GM12878 (cell line): ENCODE data around the gene RPS8. TPM values are rescaled to one million over a fixed set of nuclear protein-coding genes. Genes with fewer than 3 reads are reported as not detected.

Source experiments
- ATAC-seq: fragments of 200-7000 bp; cut with Tn5 transposase; 3 replicates; pipeline ENCODE4 v1.9.1; 2020; ENCODE audit warnings: mild to moderate bottlenecking, moderate library complexity
- BruUV-seq: library from RNA; stranded (reverse); fragments of 400-500 nt; replicated peaks from 2 replicates; lab custom pipeline; 2021; lab: Mats Ljungman, UMichigan
- CTCF ChIA-PET: fragments of 300-600 bp; sonication (Branson Sonifier 250); formaldehyde crosslinking; extraction: SDS; loops from one replicate; lab custom pipeline; 2021; ENCODE audit warnings: inconsistent platforms; lab: Yijun Ruan, JAX
- POLR2A ChIA-PET: fragments of 350-600 bp; formaldehyde crosslinking; extraction: SDS; loops from one replicate; lab custom pipeline; 2021; ENCODE audit warnings: inconsistent platforms; lab: Charles Lee
- RAD21 ChIA-PET: fragments of 300-600 bp; sonication (Branson Sonifier 250); formaldehyde crosslinking; loops from one replicate; lab custom pipeline; 2023; ENCODE audit warnings: antibody characterized with exemption; ENCODE audit not compliant: unreplicated experiment; lab: Charles Lee
- SMC1A ChIA-PET: fragments of 300-600 bp; sonication (Branson Sonifier 250); formaldehyde crosslinking; loops from one replicate; lab custom pipeline; 2023; ENCODE audit not compliant: unreplicated experiment, uncharacterized antibody; lab: Charles Lee
- DNase-seq: peaks from one replicate; pipeline ENCODE4 v3.0.0-alpha.2; 2011; ENCODE audit warnings: low read depth, low spot score
- FAIRE-seq: peaks from 3 replicates; lab custom pipeline; 2011; peaks lifted over from hg19 to GRCh38; lab: Jason Lieb, UNC
- H2AFZ ChIP-seq: 2 replicates; pipeline ENCODE4 v1.6.0; 2011; ENCODE audit warnings: low read depth, low read length, control low read depth; ENCODE audit not compliant: control insufficient read depth
- H3K27ac ChIP-seq: 2 replicates; pipeline ENCODE4 v1.5.1; 2011; ENCODE audit warnings: control low read depth; ENCODE audit not compliant: control insufficient read depth, insufficient read depth
- H3K27me3 ChIP-seq, 2 experiments: replicated peaks in 1 of 2; 2 replicates each; pipeline versions ENCODE4 v1.6.0 to v1.6.1; 2011; ENCODE audit warnings: low read length in 1 of 2; ENCODE audit not compliant: control insufficient read depth in 2 of 2, insufficient read depth in 2 of 2
- H3K36me3 ChIP-seq, 2 experiments: 2 replicates each; pipeline ENCODE4 v1.5.1; 2011; ENCODE audit warnings: low read length in 1 of 2; ENCODE audit not compliant: control insufficient read depth in 2 of 2, insufficient read depth in 2 of 2
- H3K4me1 ChIP-seq: 2 replicates; pipeline ENCODE4 v1.6.1; 2011; ENCODE audit warnings: mild to moderate bottlenecking, low read length, moderate library complexity, mixed read lengths; ENCODE audit not compliant: control insufficient read depth, insufficient read depth
- H3K4me2 ChIP-seq: 2 replicates; pipeline ENCODE4 v1.6.0; 2011; ENCODE audit warnings: control low read depth; ENCODE audit not compliant: control insufficient read depth, insufficient read depth
- H3K4me3 ChIP-seq: fragments of 200-600 bp; sonication (generic); 2 replicates; pipeline ENCODE4 v1.5.1; 2016
- H3K79me2 ChIP-seq: 2 replicates; pipeline ENCODE4 v1.6.0; 2011; ENCODE audit warnings: low read length; ENCODE audit not compliant: control insufficient read depth, insufficient read depth
- H3K9ac ChIP-seq: 2 replicates; pipeline ENCODE4 v1.8.0; 2011; ENCODE audit warnings: low read length, control low read depth, mixed read lengths; ENCODE audit not compliant: control insufficient read depth, insufficient read depth
- H3K9me3 ChIP-seq: replicated peaks from 3 replicates; pipeline ENCODE4 v1.5.1; 2011; ENCODE audit warnings: mild to moderate bottlenecking, low read length; ENCODE audit not compliant: control insufficient read depth, insufficient read depth
- H4K20me1 ChIP-seq: 2 replicates; pipeline ENCODE4 v1.6.0; 2011; ENCODE audit not compliant: control insufficient read depth, insufficient read depth
- ATF7 ChIP-seq: fragments of 450-650 bp; IDR thresholded peaks from 2 replicates; pipeline ENCODE4 v1.6.1; 2016; ENCODE audit warnings: low read depth, mild to moderate bottlenecking
- DPF2 ChIP-seq: fragments of 450-650 bp; IDR thresholded peaks from 2 replicates; pipeline ENCODE4 v1.6.1; 2017; ENCODE audit warnings: mild to moderate bottlenecking
- ETV6 ChIP-seq, 2 experiments: fragments of 450-650 bp in 1 of 2; IDR thresholded peaks in 1 of 2; conservative IDR thresholded peaks in 1 of 2; 2 replicates each; pipeline ENCODE4 v1.6.1; 2014; ENCODE audit warnings: antibody characterized with exemption in 1 of 2, borderline replicate concordance in 1 of 2, low read depth in 1 of 2, mild to moderate bottlenecking in 1 of 2, moderate library complexity in 1 of 2
- GABPA ChIP-seq: IDR thresholded peaks from 2 replicates; pipeline ENCODE4 v1.6.1; 2014; ENCODE audit warnings: antibody characterized with exemption, low read depth, mild to moderate bottlenecking, inconsistent platforms
- GATAD2B ChIP-seq: fragments of 450-650 bp; conservative IDR thresholded peaks from 2 replicates; pipeline ENCODE4 v1.6.1; 2017; ENCODE audit warnings: low read depth, mild to moderate bottlenecking, moderate library complexity
- NR2F1 ChIP-seq: fragments of 450-650 bp; conservative IDR thresholded peaks from 2 replicates; pipeline ENCODE4 v1.6.1; 2017; ENCODE audit warnings: mild to moderate bottlenecking
- NRF1 ChIP-seq: conservative IDR thresholded peaks from 2 replicates; pipeline ENCODE4 v1.6.1; 2011; ENCODE audit warnings: mild to moderate bottlenecking, low read depth, low read length, improper control_type of control experiment
- POLR2A ChIP-seq: IDR thresholded peaks from 2 replicates; pipeline ENCODE4 v1.6.1; 2011; ENCODE audit warnings: low read depth, mild to moderate bottlenecking, low read length
- POLR2AphosphoS2 ChIP-seq: IDR thresholded peaks from 2 replicates; pipeline ENCODE4 v1.6.1; 2011; ENCODE audit warnings: low read depth, mild to moderate bottlenecking, low read length, improper control_type of control experiment, moderate library complexity
- POLR2AphosphoS5 ChIP-seq: IDR thresholded peaks from 2 replicates; pipeline ENCODE4 v1.6.1; 2011; ENCODE audit warnings: mild to moderate bottlenecking, low read length, inconsistent platforms
- SMAD1 ChIP-seq: fragments of 450-650 bp; IDR thresholded peaks from 2 replicates; pipeline ENCODE4 v1.6.1; 2018; ENCODE audit warnings: mild to moderate bottlenecking, low read depth; ENCODE audit not compliant: partially characterized antibody
- TARDBP ChIP-seq: IDR thresholded peaks from 2 replicates; pipeline ENCODE4 v1.6.1; 2016; ENCODE audit warnings: borderline replicate concordance
- TCF7 ChIP-seq: IDR thresholded peaks from 2 replicates; pipeline ENCODE4 v1.6.1; 2014; ENCODE audit warnings: antibody characterized with exemption, borderline replicate concordance
- ZNF384 ChIP-seq: IDR thresholded peaks from 2 replicates; pipeline ENCODE4 v1.6.1; 2012; ENCODE audit warnings: low read depth, mild to moderate bottlenecking, low read length, improper control_type of control experiment, borderline replicate concordance
- WGBS: methylation state at CpG from one replicate; pipeline ENCODE4 v1.1.6; 2016; ENCODE audit warnings: low lambda C conversion rate; ENCODE audit not compliant: insufficient replicate concordance, insufficient coverage; ENCODE audit errors: missing lambda C conversion rate; 5-methylcytosine and 5-hydroxymethylcytosine counted together
- in situ Hi-C: fragments of 300-500 bp; cut with MboI; formaldehyde crosslinking; loops from 9 replicates; pipeline ENCODE4 v1.14.3; 2018; ENCODE audit warnings: mixed read lengths
- intact Hi-C: fragments of 100-400 bp; cut with micrococcal nuclease; formaldehyde crosslinking; loops from one replicate; pipeline ENCODE4 v1.14.2; 2022; ENCODE audit not compliant: unreplicated experiment
- polyA plus RNA-seq, 11 experiments: library from polyadenylated mRNA; depleted of rRNA in 4 of 11; unstranded in 6 of 11; stranded (reverse) in 5 of 11; fragments of >200 nt; fragmentation: Nextera tagmentation in 4 of 11; fragmentation: Illumina TruSeq in 1 of 11; extraction: Ambion mirVana in 4 of 11; extraction: Trizol in 1 of 11; gene quantifications; 1 replicate in 1 of 11; 2 replicates in 10 of 11; pipeline versions ENCODE4 v1.2.1 to v1.2.3, GENCODE V29; 2011 to 2016; ENCODE audit warnings: inconsistent platforms in 2 of 11, missing spikeins in 2 of 11, low read depth in 1 of 11
- total RNA-seq, 4 experiments: library from RNA; depleted of rRNA in 3 of 4; stranded (reverse); fragments of >200 nt in 3 of 4; fragmentation: Illumina TruSeq in 1 of 4; extraction: Trizol in 1 of 4; gene quantifications; 2 replicates each; pipeline versions ENCODE4 v1.2.1 to v1.2.3, GENCODE V29; 2013 to 2021
- TF ChIP-seq, protein P1 (sequence below): fragments of 450-650 bp; IDR thresholded peaks from 2 replicates; pipeline ENCODE4 v1.6.1; 2016; ENCODE audit warnings: mild to moderate bottlenecking

The RPS8 gene
- total and polyA plus RNA-seq, 10 of the 15 experiments (the other 5 are each of a cell fraction or from before 2014, with no cell fraction given): 1,296 to 3,461 (median 2,877) TPM

- intact Hi-C loops: loop anchor here (2.0 to 5.0 kb wide), 2 partner anchors 41 to 46 kb away; partner anchors contain the start of gene RNU5D-1
- 0 out of 2 replicates have a peak, but pooled peaks have one; percentile 6 for TF ChIP-seq POLR2A
- TF ChIP-seq TCF7: no peak
- TF ChIP-seq NR2F1: 0 out of 2 replicates have a peak, but pooled peaks have one; percentile 13
- no peak for TF ChIP-seq NRF1
Measured at GRCh38 chr1:44776730-44777068, 1.4 kb downstream of the RPS8 start.

GRCh38 chr1:44777547-44777946, 2.2 kb downstream of the RPS8 start:
- peaks cover 12% of the 10 kb centered on the region for H4K20me1 ChIP-seq
- H3K4me1 ChIP-seq: peaks cover 13% of the 10 kb centered on the region
- H3K9ac ChIP-seq: peak overlapping the region; percentile 99
- no peaks in the 10 kb centered on the region for H3K9me3 ChIP-seq
- 83% methylated on average over 14 of the region's 14 CpGs for WGBS
- peaks cover 8 to 30% of the 10 kb centered on the region in 2 experiments for H3K36me3 ChIP-seq
- no peak overlapping the region for H2AFZ ChIP-seq
- H3K27ac ChIP-seq: no peak overlapping the region
- H3K79me2 ChIP-seq: peaks cover 43% of the 10 kb centered on the region
- no peak for ATAC-seq
- H3K4me2 ChIP-seq: peak overlapping the region; percentile 73
- TF ChIP-seq POLR2AphosphoS5: peak; percentile 34; the same call in 1 of the 2 replicates
- no peak for TF ChIP-seq TARDBP
- TF ChIP-seq ZNF384: no peak
- 0 out of 2 replicates have a peak, but pooled peaks have one; percentile 30 for TF ChIP-seq DPF2
- TF ChIP-seq GABPA: no peak
- TF ChIP-seq NRF1: no peak
- TF ChIP-seq ATF7: no peak
- TF ChIP-seq SMAD1: no peak
- no peak for TF ChIP-seq ETV6 (conservative IDR thresholded peaks at IDR 0.05 in 1 of 2, IDR thresholded peaks at IDR 0.05 in 1 of 2; ENCODE audit: borderline replicate concordance in 1 of 2, low read depth in 1 of 2)
- TF ChIP-seq GATAD2B: no peak
- peak; percentile 55 for TF ChIP-seq POLR2A
- TF ChIP-seq, protein P1, sequence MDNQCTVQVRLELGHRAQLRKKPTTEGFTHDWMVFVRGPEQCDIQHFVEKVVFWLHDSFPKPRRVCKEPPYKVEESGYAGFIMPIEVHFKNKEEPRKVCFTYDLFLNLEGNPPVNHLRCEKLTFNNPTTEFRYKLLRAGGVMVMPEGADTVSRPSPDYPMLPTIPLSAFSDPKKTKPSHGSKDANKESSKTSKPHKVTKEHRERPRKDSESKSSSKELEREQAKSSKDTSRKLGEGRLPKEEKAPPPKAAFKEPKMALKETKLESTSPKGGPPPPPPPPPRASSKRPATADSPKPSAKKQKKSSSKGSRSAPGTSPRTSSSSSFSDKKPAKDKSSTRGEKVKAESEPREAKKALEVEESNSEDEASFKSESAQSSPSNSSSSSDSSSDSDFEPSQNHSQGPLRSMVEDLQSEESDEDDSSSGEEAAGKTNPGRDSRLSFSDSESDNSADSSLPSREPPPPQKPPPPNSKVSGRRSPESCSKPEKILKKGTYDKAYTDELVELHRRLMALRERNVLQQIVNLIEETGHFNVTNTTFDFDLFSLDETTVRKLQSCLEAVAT: peak; percentile 53; the same call in 1 of the 2 replicates
- TF ChIP-seq POLR2AphosphoS2: no peak
- in situ Hi-C loops: no loop called here
- H3K27me3 ChIP-seq: no peaks in the 10 kb centered on the region
- POLR2A ChIA-PET: interaction anchor here (0.7 to 1.4 kb wide), 2 partner anchors 23 to 42 kb away, joined by 3 to 4 read pairs; partner anchors contain the start of gene PLK3
- H3K4me3 ChIP-seq: peak overlapping the region; percentile 73
- SMC1A ChIA-PET: interaction anchor here (0.9 to 1.7 kb wide), 3 partner anchors 8 to 56 kb away, joined by 4 to 6 read pairs (median 5); no protein-coding TSS in a partner anchor
- RAD21 ChIA-PET: interaction anchor here (0.5 kb wide), 1 partner anchor 740 kb away, joined by 3 read pairs; no protein-coding TSS in a partner anchor
- no TSS peak for BruUV-seq
- FAIRE-seq: no peak
- intact Hi-C loops: loop anchor here (2.0 to 5.0 kb wide), 2 partner anchors 40 to 47 kb away; partner anchors contain the start of gene RNU5D-1
- CTCF ChIA-PET: interaction anchor here (0.8 to 1.6 kb wide), 3 partner anchors 48 to 64 kb away, joined by 3 to 5 read pairs (median 4); no protein-coding TSS in a partner anchor
- DNase-seq: no peak

More at GRCh38 chr1:44776730-44777068, 1.4 kb downstream of the RPS8 start:
- Histone ChIP-seq H3K4me1 (peaks cover 13% of the 10 kb centered on the region), H3K27ac (peak overlapping the region; percentile 92), H3K4me3 (peak overlapping the region; percentile 73), H3K79me2 (peaks cover 43% of the 10 kb centered on the region), H4K20me1 (peaks cover 12% of the 10 kb centered on the region), H3K9ac (peak overlapping the region; percentile 99), H3K9me3 (no peaks in the 10 kb centered on the region), H2AFZ (no peak overlapping the region), H3K36me3 (peaks cover 8 to 26% of the 10 kb centered on the region in 2 experiments), H3K4me2 (peak overlapping the region; percentile 73), H3K27me3 (no peaks in the 10 kb centered on the region)
- ATAC-seq (peak; percentile 1; the same call in 1 of the 3 replicates), DNase-seq (no peak), FAIRE-seq (no peak)
- CTCF ChIA-PET: interaction anchor here (0.9 to 4.0 kb wide), 7 partner anchors 8 to 55 kb away, joined by 3 to 39 read pairs (median 5); partner anchors contain the start of genes PLK3 and RNU5D-1
- POLR2A ChIA-PET: interaction anchor here (0.6 to 2.7 kb wide), 9 partner anchors 11 to 527 kb away, joined by 3 to 19 read pairs (median 8); partner anchors contain the start of genes BEST4, PLK3 and RNU5D-1
- RAD21 ChIA-PET: interaction anchor here (1.1 to 1.5 kb wide), 2 partner anchors 46 to 55 kb away, joined by 3 to 6 read pairs; no protein-coding TSS in a partner anchor
- no TSS peak for BruUV-seq
- in situ Hi-C loops: no loop called here
- SMC1A ChIA-PET: interaction anchor here (1.5 to 2.3 kb wide), 3 partner anchors 9 to 56 kb away, joined by 5 to 12 read pairs (median 6); partner anchors contain the start of gene RNU5D-1
- WGBS: 6% methylated on average over 12 of the region's 12 CpGs
